ENCODE results near the gene RCSD1.

RCSD1 gene

GRCh38 chr1:167747988-167748387, 118.0 kb downstream of the RCSD1 start:
- Histone ChIP-seq H3K9me3 (ENCODE audit: insufficient read depth, low read length) (no peaks in the 10 kb centered on the region), H4K20me1 (ENCODE audit: low read depth, low read length) (no peaks in the 10 kb centered on the region), H2AFZ (ENCODE audit: low read depth, low read length, severe bottlenecking) (no peak overlapping the region), H3K79me2 (ENCODE audit: insufficient read depth, low read length) (no peaks in the 10 kb centered on the region), H3K4me2 (ENCODE audit: low read depth, low read length, poor library complexity, severe bottlenecking) (no peak overlapping the region), H3K9ac (ENCODE audit: low read length) (no peak overlapping the region), H3K27me3 (ENCODE audit: low read length) (no peaks in the 10 kb centered on the region), H3K36me3 (ENCODE audit: low read length) (no peaks in the 10 kb centered on the region), H3K4me3 (ENCODE audit: insufficient read depth, low read length, poor library complexity, severe bottlenecking) (no peak overlapping the region), H3K9me2 (replicated peaks; ENCODE audit: insufficient read depth, low read length) (no peaks in the 10 kb centered on the region), H3K27ac (ENCODE audit: low read depth, low read length) (no peak overlapping the region), H3F3A (ENCODE audit: insufficient read depth) (no peaks in the 10 kb centered on the region)
- TF ChIP-seq CTCF (IDR thresholded peaks at IDR 0.05; ENCODE audit: insufficient read depth, low read length, poor library complexity, severe bottlenecking) = no peak
- no peak for TF ChIP-seq EZH2phosphoT487 (conservative IDR thresholded peaks at IDR 0.05; ENCODE audit: low read length)

DNA sequence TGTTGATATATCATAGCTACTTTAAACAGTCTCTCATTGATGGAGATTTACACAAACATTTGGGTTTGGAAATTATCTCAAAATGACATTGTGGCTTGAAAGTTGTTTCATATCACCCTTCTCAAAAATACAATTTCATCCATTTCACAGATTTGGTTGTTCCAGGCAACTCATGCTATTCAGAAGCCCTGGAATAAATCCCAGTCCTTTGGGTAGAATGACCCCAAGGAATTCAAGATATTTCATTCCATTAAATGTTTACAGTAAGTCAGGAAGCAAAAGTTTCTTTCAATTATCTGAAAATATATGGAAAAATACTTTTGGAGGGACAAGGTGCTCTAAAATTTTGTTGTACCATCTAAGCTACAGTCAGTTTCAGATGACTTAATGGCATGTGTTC, 118.9 kb downstream of the RCSD1 start:
- no peak overlapping the region for H3K9ac ChIP-seq (ENCODE audit: low read length)
- H2AFZ ChIP-seq (ENCODE audit: low read depth, low read length, severe bottlenecking) = no peak overlapping the region
- H3K79me2 ChIP-seq (ENCODE audit: insufficient read depth, low read length) = no peaks in the 10 kb centered on the region
- H3K9me3 ChIP-seq (ENCODE audit: insufficient read depth, low read length) = no peaks in the 10 kb centered on the region
- no peaks in the 10 kb centered on the region for H3K27me3 ChIP-seq (ENCODE audit: low read length)
- TF ChIP-seq CTCF (IDR thresholded peaks at IDR 0.05; ENCODE audit: insufficient read depth, low read length, poor library complexity, severe bottlenecking) (no peak), EZH2phosphoT487 (conservative IDR thresholded peaks at IDR 0.05; ENCODE audit: low read length) (no peak)
- H3K9me2 ChIP-seq (replicated peaks; ENCODE audit: insufficient read depth, low read length) = no peaks in the 10 kb centered on the region
- no peaks in the 10 kb centered on the region for H3K36me3 ChIP-seq (ENCODE audit: low read length)
- no peak overlapping the region for H3K4me3 ChIP-seq (ENCODE audit: insufficient read depth, low read length, poor library complexity, severe bottlenecking)
- no peaks in the 10 kb centered on the region for H3F3A ChIP-seq (ENCODE audit: insufficient read depth)
- H3K4me2 ChIP-seq (ENCODE audit: low read depth, low read length, poor library complexity, severe bottlenecking) = no peak overlapping the region
- no peak overlapping the region for H3K27ac ChIP-seq (ENCODE audit: low read depth, low read length)
- H4K20me1 ChIP-seq (ENCODE audit: low read depth, low read length) = no peaks in the 10 kb centered on the region

DNA sequence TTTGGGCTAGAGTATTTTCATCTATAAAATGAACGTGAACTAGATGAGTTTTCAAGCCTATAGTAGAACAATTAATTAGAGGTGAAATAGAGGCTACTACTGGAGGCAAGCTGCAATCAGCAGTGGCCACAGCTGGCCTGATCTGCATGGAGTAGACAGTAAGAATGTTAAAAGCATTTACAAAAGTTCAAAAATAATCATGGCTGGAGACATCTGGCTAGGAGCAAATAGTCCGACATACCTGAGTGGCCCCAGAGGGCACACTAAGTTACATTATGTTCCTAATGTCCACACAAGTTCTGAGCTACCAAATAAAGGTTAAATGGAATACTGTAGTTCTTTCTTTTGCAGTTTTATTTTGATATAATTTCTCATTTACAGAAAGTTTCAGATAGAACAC, 119.7 kb downstream of the RCSD1 start:
- no peak overlapping the region for H3K27ac ChIP-seq (ENCODE audit: low read depth, low read length)
- no peaks in the 10 kb centered on the region for H3K9me2 ChIP-seq (replicated peaks; ENCODE audit: insufficient read depth, low read length)
- no peaks in the 10 kb centered on the region for H3K79me2 ChIP-seq (ENCODE audit: insufficient read depth, low read length)
- no peaks in the 10 kb centered on the region for H3K36me3 ChIP-seq (ENCODE audit: low read length)
- H3K27me3 ChIP-seq (ENCODE audit: low read length) = no peaks in the 10 kb centered on the region
- H4K20me1 ChIP-seq (ENCODE audit: low read depth, low read length) = no peaks in the 10 kb centered on the region
- TF ChIP-seq EZH2phosphoT487 (conservative IDR thresholded peaks at IDR 0.05; ENCODE audit: low read length) = no peak
- TF ChIP-seq CTCF (IDR thresholded peaks at IDR 0.05; ENCODE audit: insufficient read depth, low read length, poor library complexity, severe bottlenecking) = no peak
- H3K9me3 ChIP-seq (ENCODE audit: insufficient read depth, low read length) = no peaks in the 10 kb centered on the region
- H3K4me3 ChIP-seq (ENCODE audit: insufficient read depth, low read length, poor library complexity, severe bottlenecking) = no peak overlapping the region
- no peak overlapping the region for H2AFZ ChIP-seq (ENCODE audit: low read depth, low read length, severe bottlenecking)
- H3K4me2 ChIP-seq (ENCODE audit: low read depth, low read length, poor library complexity, severe bottlenecking) = no peak overlapping the region
- no peak overlapping the region for H3K9ac ChIP-seq (ENCODE audit: low read length)
- no peaks in the 10 kb centered on the region for H3F3A ChIP-seq (ENCODE audit: insufficient read depth)
